ENCODE measurements around the gene DCAF7.

DNA sequence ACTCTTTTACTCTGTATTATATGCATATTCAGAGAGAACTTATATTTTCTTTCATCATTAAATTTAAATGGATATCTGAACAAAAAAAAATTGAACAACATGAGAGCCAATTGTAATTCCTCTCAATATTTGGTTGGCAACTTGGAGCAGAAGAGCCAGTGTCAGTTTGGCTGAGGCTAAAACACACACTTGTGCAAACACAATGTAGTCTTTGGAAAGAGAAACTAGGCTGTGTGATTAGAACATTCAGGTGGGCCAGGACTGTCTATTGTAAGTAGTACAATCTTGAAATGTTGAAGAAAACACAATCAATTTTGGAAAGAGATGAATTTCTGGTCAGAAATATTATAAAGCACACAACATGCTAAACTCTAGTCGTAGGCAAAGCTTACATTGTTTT lies 17.0 kb downstream of the DCAF7 start:
- TF ChIP-seq SP1 (IDR thresholded peaks at IDR 0.05) = no peak
- TF ChIP-seq FOXK2 (IDR thresholded peaks at IDR 0.05) = no peak
